H1 (cell line): ENCODE data around the gene RASGRP4.

Experiments used
- BACH1 ChIP-seq: IDR thresholded peaks from 2 replicates; pipeline ENCODE4 v1.6.1; 2012; ENCODE audit warnings: low read length, improper control_type of control experiment
- CREB1 ChIP-seq: IDR thresholded peaks from 2 replicates; pipeline ENCODE4 v1.6.1; 2012; ENCODE audit warnings: inconsistent platforms
- CTCF ChIP-seq, 3 experiments: IDR thresholded peaks; 1 replicate in 2 of 3; 2 replicates in 1 of 3; pipeline versions ENCODE4 v1.5.1 to v1.6.1; 2011; ENCODE audit warnings: low read length in 3 of 3, mild to moderate bottlenecking in 3 of 3, inconsistent platforms in 2 of 3, low read depth in 1 of 3, moderate library complexity in 1 of 3; ENCODE audit not compliant: insufficient read depth in 1 of 3; ENCODE audit errors: control extremely low read depth in 1 of 3
- EP300 ChIP-seq, 2 experiments: IDR thresholded peaks; 1 replicate in 1 of 2; 2 replicates in 1 of 2; pipeline ENCODE4 v1.6.1; 2011 to 2012; ENCODE audit warnings: low read depth in 2 of 2, low read length in 2 of 2, mild to moderate bottlenecking in 2 of 2, borderline replicate concordance in 1 of 2, inconsistent platforms in 1 of 2, moderate library complexity in 1 of 2
- GABPA ChIP-seq: IDR thresholded peaks from 2 replicates; pipeline ENCODE4 v1.6.1; 2011; ENCODE audit warnings: mild to moderate bottlenecking, low read length, moderate library complexity, borderline replicate concordance; ENCODE audit not compliant: insufficient read depth
- JUN ChIP-seq: IDR thresholded peaks from 2 replicates; pipeline ENCODE4 v1.6.1; 2011; ENCODE audit warnings: low read depth, mild to moderate bottlenecking, improper control_type of control experiment, low read length
- KDM5A ChIP-seq: fragments of 200-600 bp; IDR thresholded peaks from 2 replicates; pipeline ENCODE4 v1.7.1; 2012; ENCODE audit warnings: mild to moderate bottlenecking, low read length, inconsistent platforms, mixed read lengths
- MAFK ChIP-seq: IDR thresholded peaks from 2 replicates; pipeline ENCODE4 v1.6.1; 2012; ENCODE audit warnings: low read depth, mild to moderate bottlenecking, improper control_type of control experiment, low read length
- POLR2A ChIP-seq, 2 experiments: IDR thresholded peaks; 1 replicate in 1 of 2; 2 replicates in 1 of 2; pipeline ENCODE4 v1.6.1; 2011; ENCODE audit warnings: low read depth in 2 of 2, low read length in 2 of 2, mild to moderate bottlenecking in 2 of 2; ENCODE audit errors: control extremely low read depth in 1 of 2
- POLR2AphosphoS5 ChIP-seq: IDR thresholded peaks from 2 replicates; pipeline ENCODE4 v1.6.1; 2011; ENCODE audit warnings: low read depth, low read length
- RAD21 ChIP-seq, 2 experiments: IDR thresholded peaks in 1 of 2; conservative IDR thresholded peaks in 1 of 2; 2 replicates each; pipeline ENCODE4 v1.6.1; 2011; ENCODE audit warnings: low read depth in 2 of 2, low read length in 2 of 2, improper control_type of control experiment in 1 of 2, inconsistent platforms in 1 of 2, mild to moderate bottlenecking in 1 of 2, moderate library complexity in 1 of 2
- SP1 ChIP-seq: IDR thresholded peaks from 2 replicates; pipeline ENCODE4 v1.6.1; 2011; ENCODE audit warnings: low read depth, low read length
- TAF1 ChIP-seq: IDR thresholded peaks from 2 replicates; pipeline ENCODE4 v1.6.1; 2011; ENCODE audit warnings: mild to moderate bottlenecking, low read depth, low read length
- TEAD4 ChIP-seq: IDR thresholded peaks from 2 replicates; pipeline ENCODE4 v1.6.1; 2012; ENCODE audit warnings: low read depth, low read length, inconsistent platforms, mixed read lengths

GRCh38 chr19:38457690-38458405 lies 31.8 kb upstream of the RASGRP4 start:
- TF ChIP-seq CTCF (IDR thresholded peaks at IDR 0.05; ENCODE audit: control extremely low read depth in 1 of 3, insufficient read depth in 1 of 3, low read depth in 1 of 3, low read length in 3 of 3) (no peak), JUN (no peak), POLR2A (IDR thresholded peaks at IDR 0.05; ENCODE audit: control extremely low read depth in 1 of 2, low read depth in 2 of 2, low read length in 2 of 2) (no peak), BACH1 (no peak), TAF1 (no peak), TEAD4 (no peak), SP1 (no peak), MAFK (no peak), KDM5A (no peak), RAD21 (IDR thresholded peaks at IDR 0.05 in 1 of 2, conservative IDR thresholded peaks at IDR 0.05 in 1 of 2; ENCODE audit: low read depth in 2 of 2, low read length in 2 of 2) (no peak), CREB1 (no peak), POLR2AphosphoS5 (no peak), GABPA (no peak), EP300 (IDR thresholded peaks at IDR 0.05; ENCODE audit: borderline replicate concordance in 1 of 2, low read depth in 2 of 2, low read length in 2 of 2) (no peak)
